Transverse colon (tissue), 4 donors: Measurements from ENCODE around the gene NT5DC3.

Experiments
- POLR2A ChIP-seq: fragments of 450-650 bp; IDR thresholded peaks from one replicate; pipeline ENCODE4 v1.6.1; 2016; ENCODE audit warnings: antibody characterized with exemption, mild to moderate bottlenecking, moderate library complexity
- POLR2AphosphoS5 ChIP-seq, 3 donors: sonication (generic); formaldehyde crosslinking; IDR thresholded peaks; one replicate each; pipeline ENCODE4 v1.6.1; 2016; ENCODE audit warnings: antibody characterized with exemption in 3 of 3
- TF ChIP-seq, protein P1 (sequence below), 5 experiments: fragments of 200-600 bp in 3 of 5; fragments of 450-650 bp in 2 of 5; sonication (generic) in 3 of 5; IDR thresholded peaks; 1 replicate in 2 of 5; 2 replicates in 3 of 5; pipeline ENCODE4 v1.5.1; 2016 to 2017; ENCODE audit warnings: antibody characterized with exemption in 5 of 5, inconsistent platforms in 3 of 5, mild to moderate bottlenecking in 2 of 5, moderate library complexity in 1 of 5

DNA sequence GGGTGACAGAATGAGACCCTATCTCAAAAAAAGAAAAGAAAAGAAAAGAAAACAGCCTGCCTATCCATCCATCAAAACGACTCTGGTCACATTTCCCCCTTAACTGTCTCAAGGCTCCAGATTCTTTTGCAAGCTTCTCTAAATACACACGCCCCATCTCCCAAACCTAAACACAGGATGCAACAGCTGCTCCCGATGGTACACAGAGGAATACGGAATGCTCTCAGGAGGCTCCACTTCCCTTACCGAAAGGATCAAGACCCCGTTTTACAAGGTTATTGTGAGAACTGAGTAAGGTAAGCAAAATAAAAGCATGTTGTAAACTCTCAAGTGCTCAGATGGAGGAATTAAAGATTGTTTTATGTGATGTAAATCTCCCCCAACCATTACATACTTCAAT lies 62.3 kb downstream of the NT5DC3 start:
- TF ChIP-seq, protein P1, sequence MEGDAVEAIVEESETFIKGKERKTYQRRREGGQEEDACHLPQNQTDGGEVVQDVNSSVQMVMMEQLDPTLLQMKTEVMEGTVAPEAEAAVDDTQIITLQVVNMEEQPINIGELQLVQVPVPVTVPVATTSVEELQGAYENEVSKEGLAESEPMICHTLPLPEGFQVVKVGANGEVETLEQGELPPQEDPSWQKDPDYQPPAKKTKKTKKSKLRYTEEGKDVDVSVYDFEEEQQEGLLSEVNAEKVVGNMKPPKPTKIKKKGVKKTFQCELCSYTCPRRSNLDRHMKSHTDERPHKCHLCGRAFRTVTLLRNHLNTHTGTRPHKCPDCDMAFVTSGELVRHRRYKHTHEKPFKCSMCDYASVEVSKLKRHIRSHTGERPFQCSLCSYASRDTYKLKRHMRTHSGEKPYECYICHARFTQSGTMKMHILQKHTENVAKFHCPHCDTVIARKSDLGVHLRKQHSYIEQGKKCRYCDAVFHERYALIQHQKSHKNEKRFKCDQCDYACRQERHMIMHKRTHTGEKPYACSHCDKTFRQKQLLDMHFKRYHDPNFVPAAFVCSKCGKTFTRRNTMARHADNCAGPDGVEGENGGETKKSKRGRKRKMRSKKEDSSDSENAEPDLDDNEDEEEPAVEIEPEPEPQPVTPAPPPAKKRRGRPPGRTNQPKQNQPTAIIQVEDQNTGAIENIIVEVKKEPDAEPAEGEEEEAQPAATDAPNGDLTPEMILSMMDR (IDR thresholded peaks at IDR 0.05) = no peak
- TF ChIP-seq POLR2AphosphoS5 (IDR thresholded peaks at IDR 0.05) (no peak), POLR2A (no peak)
